Brain microvascular endothelial cell (primary cell): ENCODE measurements around the gene BAIAP3.

Source experiments
- DNase-seq: peaks from one replicate; pipeline ENCODE4 v3.0.0-alpha.2; 2020
- H3K27ac ChIP-seq: fragments of 250-450 bp; sonication (Bioruptor Pico); 2 replicates; pipeline ENCODE4 v1.5.1; 2020; ENCODE audit warnings: mild to moderate bottlenecking, moderate library complexity
- H3K27me3 ChIP-seq: fragments of 250-450 bp; sonication (Bioruptor Pico); replicated peaks from 2 replicates; pipeline ENCODE4 v1.5.1; 2020; ENCODE audit warnings: mild to moderate bottlenecking
- H3K36me3 ChIP-seq: fragments of 250-450 bp; sonication (Bioruptor Pico); replicated peaks from 2 replicates; pipeline ENCODE4 v1.5.1; 2020; ENCODE audit warnings: mild to moderate bottlenecking
- H3K4me3 ChIP-seq: 2 replicates; pipeline ENCODE4 v1.5.1; 2011; ENCODE audit warnings: low read depth, mild to moderate bottlenecking, control low read depth, low read length, moderate library complexity
- in situ Hi-C: cut with HindIII; loops from 2 replicates; pipeline ENCODE4 v1.10.0; 2017; ENCODE audit warnings: low sequenced_read_pairs, low pct_ligation_motif_present
- TF ChIP-seq, protein P1 (sequence below): IDR thresholded peaks from 2 replicates; pipeline ENCODE4 v1.5.1; 2011; ENCODE audit warnings: low read depth, mild to moderate bottlenecking, moderate library complexity, low read length, control low read depth, inconsistent platforms; ENCODE audit errors: missing control alignments

BAIAP3 gene

DNA sequence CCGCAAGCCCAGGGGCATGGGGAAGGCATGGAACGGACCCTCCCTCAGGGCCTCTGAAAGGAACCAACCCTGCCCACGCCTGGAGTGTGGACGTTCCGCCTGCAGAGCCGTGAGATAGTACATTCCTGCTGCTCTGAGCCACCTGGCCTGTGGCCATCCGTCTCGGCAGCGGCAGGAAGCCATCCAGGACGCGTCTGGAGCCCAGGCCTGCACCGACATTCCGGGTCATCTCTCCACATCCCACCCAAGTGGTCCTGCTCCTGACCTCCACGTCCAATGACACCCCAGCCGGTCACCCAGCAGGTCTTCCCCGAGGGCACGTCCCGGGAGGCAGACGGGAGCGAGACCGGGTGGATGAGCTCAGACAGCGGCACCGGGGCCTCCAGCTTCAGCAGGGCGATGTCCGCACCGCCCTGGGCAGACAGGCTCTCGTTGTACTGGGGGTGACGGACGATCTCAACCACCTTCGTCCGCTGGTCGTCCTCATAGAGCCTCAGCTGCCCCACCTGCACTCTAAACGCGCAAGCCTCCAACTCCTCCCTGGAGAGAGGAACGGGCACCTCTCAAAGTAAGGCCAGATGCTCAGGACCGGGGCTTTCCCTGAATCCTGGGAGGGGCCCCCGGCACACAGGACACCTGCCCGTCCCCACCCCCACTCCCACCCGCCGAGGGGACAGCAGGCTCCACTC lies 45.3 kb upstream of the BAIAP3 start:
- Histone ChIP-seq H3K36me3 (no peaks in the 10 kb centered on the region), H3K4me3 (no peak overlapping the region), H3K27ac (no peak overlapping the region), H3K27me3 (peaks cover 47% of the 10 kb centered on the region)
- in situ Hi-C loops: no loop called here
- no peak for DNase-seq
- TF ChIP-seq, protein P1, sequence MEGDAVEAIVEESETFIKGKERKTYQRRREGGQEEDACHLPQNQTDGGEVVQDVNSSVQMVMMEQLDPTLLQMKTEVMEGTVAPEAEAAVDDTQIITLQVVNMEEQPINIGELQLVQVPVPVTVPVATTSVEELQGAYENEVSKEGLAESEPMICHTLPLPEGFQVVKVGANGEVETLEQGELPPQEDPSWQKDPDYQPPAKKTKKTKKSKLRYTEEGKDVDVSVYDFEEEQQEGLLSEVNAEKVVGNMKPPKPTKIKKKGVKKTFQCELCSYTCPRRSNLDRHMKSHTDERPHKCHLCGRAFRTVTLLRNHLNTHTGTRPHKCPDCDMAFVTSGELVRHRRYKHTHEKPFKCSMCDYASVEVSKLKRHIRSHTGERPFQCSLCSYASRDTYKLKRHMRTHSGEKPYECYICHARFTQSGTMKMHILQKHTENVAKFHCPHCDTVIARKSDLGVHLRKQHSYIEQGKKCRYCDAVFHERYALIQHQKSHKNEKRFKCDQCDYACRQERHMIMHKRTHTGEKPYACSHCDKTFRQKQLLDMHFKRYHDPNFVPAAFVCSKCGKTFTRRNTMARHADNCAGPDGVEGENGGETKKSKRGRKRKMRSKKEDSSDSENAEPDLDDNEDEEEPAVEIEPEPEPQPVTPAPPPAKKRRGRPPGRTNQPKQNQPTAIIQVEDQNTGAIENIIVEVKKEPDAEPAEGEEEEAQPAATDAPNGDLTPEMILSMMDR: no peak

DNA sequence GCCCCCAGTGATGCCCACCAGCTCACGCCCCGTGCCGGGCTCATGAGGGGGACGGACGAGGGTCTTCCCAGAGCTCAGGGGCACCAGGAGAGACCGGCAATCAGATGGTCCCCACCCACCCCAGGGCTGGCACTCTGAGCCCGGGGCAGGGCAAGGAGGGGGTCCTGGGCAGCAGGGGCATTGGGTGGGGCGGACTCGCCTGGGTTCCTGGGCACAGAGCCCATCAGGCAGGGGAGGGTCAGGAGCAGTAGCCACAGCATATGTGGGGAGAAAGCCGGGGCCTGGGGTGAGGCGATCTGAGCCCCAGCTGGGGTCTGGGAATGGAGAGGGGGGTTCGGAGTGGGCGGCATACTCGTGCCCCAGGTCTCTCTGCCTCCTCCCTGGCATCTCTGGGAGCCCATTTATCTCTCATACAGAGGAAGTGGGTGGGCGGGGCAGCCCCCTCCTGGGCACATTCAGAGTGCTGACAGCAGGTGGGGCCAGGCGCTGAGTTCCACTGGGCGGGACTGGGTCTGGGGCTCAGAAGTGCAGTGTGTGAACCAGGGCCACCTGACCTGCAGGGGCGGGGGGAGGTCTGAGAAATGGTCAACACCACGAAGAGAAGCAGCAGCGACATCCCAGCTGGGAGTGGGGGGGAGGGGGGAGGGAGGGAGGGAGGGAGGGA lies 44.5 kb upstream of the BAIAP3 start:
- TF ChIP-seq, protein P1: no peak
- peaks cover 45% of the 10 kb centered on the region for H3K27me3 ChIP-seq
- in situ Hi-C loops: no loop called here

DNA sequence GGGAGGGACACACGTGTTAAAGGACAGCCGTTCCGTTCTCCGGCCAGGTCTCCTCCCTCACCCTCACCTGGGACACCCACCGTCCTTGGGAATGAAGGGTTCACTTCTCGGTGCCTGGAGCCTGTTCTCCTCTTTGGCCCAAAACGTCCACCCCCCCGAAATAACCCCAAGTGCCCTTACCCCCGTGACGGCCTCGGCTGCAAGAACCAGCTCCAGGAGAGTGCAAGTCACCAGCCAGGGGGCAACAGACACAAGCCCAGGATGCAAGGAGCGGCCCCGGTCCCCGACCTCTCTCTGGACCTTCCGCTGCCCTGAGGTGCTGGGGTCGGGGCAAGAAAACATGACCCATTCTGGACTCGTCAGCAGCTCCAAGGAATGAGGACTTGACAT lies 44.0 kb upstream of the BAIAP3 start:
- H3K27me3 ChIP-seq: peaks cover 44% of the 10 kb centered on the region
- in situ Hi-C loops: no loop called here
- no peak for DNase-seq
- no peak overlapping the region for H3K4me3 ChIP-seq
- no peaks in the 10 kb centered on the region for H3K36me3 ChIP-seq
- TF ChIP-seq, protein P1: no peak
- H3K27ac ChIP-seq: no peak overlapping the region

More for the DNA sequence above, 44.5 kb upstream of the BAIAP3 start:
- H3K36me3 ChIP-seq: no peaks in the 10 kb centered on the region
- no peak overlapping the region for H3K27ac ChIP-seq
- H3K4me3 ChIP-seq: no peak overlapping the region
- DNase-seq: no peak

DNA sequence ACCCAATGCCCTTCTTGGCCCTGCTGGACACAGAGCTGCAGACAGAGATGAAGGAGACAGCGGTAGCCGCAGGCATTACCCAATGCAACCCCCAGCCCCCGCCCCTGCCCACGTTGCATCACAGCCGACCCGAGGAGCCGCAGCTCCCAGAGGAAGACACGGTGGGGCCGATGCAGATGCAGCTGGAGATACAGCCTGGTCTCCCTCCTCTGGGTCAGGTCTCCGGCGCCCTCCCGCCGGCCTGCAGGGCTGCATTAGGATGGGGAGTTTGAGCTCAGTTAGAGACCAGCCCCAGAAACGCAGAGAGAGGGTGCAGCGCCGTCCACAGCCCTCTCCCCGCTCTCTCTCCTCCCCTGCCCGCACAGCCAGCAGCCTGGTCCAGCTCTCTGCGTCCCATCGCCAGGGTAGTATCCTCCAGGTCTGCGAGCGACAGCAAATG lies 43.4 kb upstream of the BAIAP3 start:
- in situ Hi-C loops: no loop called here
- H3K36me3 ChIP-seq: no peaks in the 10 kb centered on the region
- DNase-seq: no peak
- no peak overlapping the region for H3K27ac ChIP-seq
- no peak overlapping the region for H3K4me3 ChIP-seq
- peaks cover 44% of the 10 kb centered on the region for H3K27me3 ChIP-seq
- TF ChIP-seq, protein P1: no peak

DNA sequence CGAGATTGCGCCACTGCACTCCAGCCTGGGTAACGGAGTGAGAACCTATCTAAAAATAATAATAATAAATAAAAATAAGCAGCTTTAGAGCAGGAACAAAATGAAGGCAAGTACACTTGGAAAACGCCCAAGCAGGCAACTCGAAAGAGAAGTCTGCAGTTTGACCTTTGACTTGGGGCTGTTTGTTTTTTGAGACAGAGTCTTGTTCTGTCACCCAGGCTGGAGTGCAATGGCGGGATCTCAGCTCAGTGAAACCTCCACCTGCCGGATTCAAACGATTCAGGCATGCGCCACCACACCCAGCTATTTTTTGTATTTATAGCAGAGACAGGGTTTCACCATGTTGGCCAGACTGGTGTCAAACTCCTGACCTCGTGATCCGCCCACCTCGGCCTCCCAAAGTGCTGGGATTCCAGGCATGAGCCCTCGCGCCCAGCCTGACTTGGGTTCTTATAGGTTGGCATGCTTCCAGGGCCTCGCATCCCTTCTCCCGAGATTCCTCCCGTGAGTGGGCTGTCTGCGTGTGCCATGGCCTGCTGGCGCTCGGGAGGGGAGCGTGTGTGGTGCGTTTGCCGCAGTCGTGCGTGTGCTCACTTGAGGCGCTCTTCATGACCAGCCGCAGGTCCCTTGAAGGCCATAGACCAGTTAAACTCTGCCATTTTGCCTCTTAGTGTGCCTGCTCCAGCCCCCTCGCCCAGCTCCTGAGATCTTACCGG lies 42.4 kb upstream of the BAIAP3 start:
- H3K27ac ChIP-seq: no peak overlapping the region
- no peaks in the 10 kb centered on the region for H3K36me3 ChIP-seq
- H3K27me3 ChIP-seq: peaks cover 44% of the 10 kb centered on the region
- no peak overlapping the region for H3K4me3 ChIP-seq
- in situ Hi-C loops: no loop called here
- no peak for DNase-seq
- TF ChIP-seq, protein P1: no peak
